ENCODE data around the gene CDC42EP5. TPM values are rescaled to one million over a fixed set of nuclear protein-coding genes. Genes with fewer than 3 reads are reported as not detected.
"Not testable (repeated sequence)": the region's sequence is repeated elsewhere in the genome, so short reads cannot be mapped to it uniquely, and the experiment has no call there.

Gene CDC42EP5
- total and polyA plus RNA-seq, 2 donors = 5.2 to 11.0 TPM

- 38% methylated on average over 2 of the region's 2 CpGs for WGBS
- H3K36me3 ChIP-seq (ENCODE audit: control insufficient read depth in 2 of 2, insufficient read depth in 2 of 2, low read length in 1 of 2) = no peaks in the 10 kb centered on the region
- no peak overlapping the region for H3K27ac ChIP-seq (ENCODE audit: low read depth in 1 of 2, low read length in 1 of 2)
- no peaks in the 10 kb centered on the region for H3K9me3 ChIP-seq (ENCODE audit: control insufficient read depth in 2 of 2, insufficient read depth in 1 of 2, low read length in 1 of 2)
- DNase-seq (ENCODE audit: low read depth in 6 of 9, low spot score in 9 of 9) = no peak
- no peaks in the 10 kb centered on the region for H3K4me1 ChIP-seq (ENCODE audit: control insufficient read depth in 2 of 2, insufficient read depth in 2 of 2, low read length in 2 of 2)
- H3K27me3 ChIP-seq (ENCODE audit: control insufficient read depth in 2 of 2, insufficient read depth in 1 of 2, low read length in 1 of 2) = peaks cover 0 to 8% of the 10 kb centered on the region in 2 donors
- H3K4me3 ChIP-seq (ENCODE audit: low read length in 2 of 2) = no peak overlapping the region
Observed at GRCh38 chr19:54480051-54480450, 7.0 kb upstream of the CDC42EP5 start.

- no peaks in the 10 kb centered on the region for H3K36me3 ChIP-seq (ENCODE audit: control insufficient read depth in 2 of 2, insufficient read depth in 2 of 2, low read length in 1 of 2)
- 29% methylated on average over 10 of the region's 10 CpGs for WGBS
- no peak overlapping the region for H3K4me3 ChIP-seq (ENCODE audit: low read length in 2 of 2)
- peak in 3 of 9 donors; percentile 47 to 69 (median 53) for DNase-seq (ENCODE audit: low read depth in 6 of 9, low spot score in 9 of 9)
- no peaks in the 10 kb centered on the region for H3K9me3 ChIP-seq (ENCODE audit: control insufficient read depth in 2 of 2, insufficient read depth in 1 of 2, low read length in 1 of 2)
- no peaks in the 10 kb centered on the region for H3K4me1 ChIP-seq (ENCODE audit: control insufficient read depth in 2 of 2, insufficient read depth in 2 of 2, low read length in 2 of 2)
- no peak overlapping the region for H3K27ac ChIP-seq (ENCODE audit: low read depth in 1 of 2, low read length in 1 of 2)
- H3K27me3 ChIP-seq (ENCODE audit: control insufficient read depth in 2 of 2, insufficient read depth in 1 of 2, low read length in 1 of 2) = peaks cover 0 to 13% of the 10 kb centered on the region in 2 donors
Observed at GRCh38 chr19:54478677-54479266, 5.7 kb upstream of the CDC42EP5 start.

GRCh38 chr19:54477650-54478049 lies 4.6 kb upstream of the CDC42EP5 start:
- peaks cover 0 to 24% of the 10 kb centered on the region in 2 donors for H3K27me3 ChIP-seq (ENCODE audit: control insufficient read depth in 2 of 2, insufficient read depth in 1 of 2, low read length in 1 of 2)
- H3K9me3 ChIP-seq (ENCODE audit: control insufficient read depth in 2 of 2, insufficient read depth in 1 of 2, low read length in 1 of 2) = peaks cover 0 to 4% of the 10 kb centered on the region in 2 donors
- no peak overlapping the region for H3K4me3 ChIP-seq (ENCODE audit: low read length in 2 of 2)
- WGBS = 75% methylated on average over 3 of the region's 3 CpGs
- no peak for DNase-seq (ENCODE audit: low read depth in 6 of 9, low spot score in 9 of 9)
- no peaks in the 10 kb centered on the region for H3K36me3 ChIP-seq (ENCODE audit: control insufficient read depth in 2 of 2, insufficient read depth in 2 of 2, low read length in 1 of 2)
- H3K4me1 ChIP-seq (ENCODE audit: control insufficient read depth in 2 of 2, insufficient read depth in 2 of 2, low read length in 2 of 2) = no peaks in the 10 kb centered on the region
- H3K27ac ChIP-seq (ENCODE audit: low read depth in 1 of 2, low read length in 1 of 2) = no peak overlapping the region

- WGBS = 93% methylated on average over 11 of the region's 11 CpGs
- no peaks in the 10 kb centered on the region for H3K36me3 ChIP-seq (ENCODE audit: control insufficient read depth in 2 of 2, insufficient read depth in 2 of 2, low read length in 1 of 2)
- H3K4me1 ChIP-seq (ENCODE audit: control insufficient read depth in 2 of 2, insufficient read depth in 2 of 2, low read length in 2 of 2) = no peaks in the 10 kb centered on the region
- peaks cover 8 to 36% of the 10 kb centered on the region in 2 donors for H3K27me3 ChIP-seq (ENCODE audit: control insufficient read depth in 2 of 2, insufficient read depth in 1 of 2, low read length in 1 of 2)
- no peak for DNase-seq (ENCODE audit: low read depth in 6 of 9, low spot score in 9 of 9)
- peaks cover 0 to 4% of the 10 kb centered on the region in 2 donors for H3K9me3 ChIP-seq (ENCODE audit: control insufficient read depth in 2 of 2, insufficient read depth in 1 of 2, low read length in 1 of 2)
- no peak overlapping the region for H3K27ac ChIP-seq (ENCODE audit: low read depth in 1 of 2, low read length in 1 of 2)
- H3K4me3 ChIP-seq (ENCODE audit: low read length in 2 of 2) = no peak overlapping the region
Observed at GRCh38 chr19:54475706-54476105, 2.6 kb upstream of the CDC42EP5 start.

GRCh38 chr19:54473892-54474372 lies 836 bp upstream of the CDC42EP5 start:
- no peaks in the 10 kb centered on the region for H3K36me3 ChIP-seq (ENCODE audit: control insufficient read depth in 2 of 2, insufficient read depth in 2 of 2, low read length in 1 of 2)
- 84% methylated on average over 6 of the region's 6 CpGs for WGBS
- no peak overlapping the region for H3K27ac ChIP-seq (ENCODE audit: low read depth in 1 of 2, low read length in 1 of 2)
- no peaks in the 10 kb centered on the region for H3K4me1 ChIP-seq (ENCODE audit: control insufficient read depth in 2 of 2, insufficient read depth in 2 of 2, low read length in 2 of 2)
- no peak for DNase-seq (ENCODE audit: low read depth in 6 of 9, low spot score in 9 of 9)
- peaks cover 14 to 54% of the 10 kb centered on the region in 2 donors for H3K27me3 ChIP-seq (ENCODE audit: control insufficient read depth in 2 of 2, insufficient read depth in 1 of 2, low read length in 1 of 2)
- H3K9me3 ChIP-seq (ENCODE audit: control insufficient read depth in 2 of 2, insufficient read depth in 1 of 2, low read length in 1 of 2) = peaks cover 0 to 4% of the 10 kb centered on the region in 2 donors
- H3K4me3 ChIP-seq (ENCODE audit: low read length in 2 of 2) = no peak overlapping the region

GRCh38 chr19:54470991-54471782 lies 1.9 kb downstream of the CDC42EP5 start:
- Histone ChIP-seq H3K4me1 (ENCODE audit: control insufficient read depth in 2 of 2, insufficient read depth in 2 of 2, low read length in 2 of 2) (no peaks in the 10 kb centered on the region), H3K27me3 (ENCODE audit: control insufficient read depth in 2 of 2, insufficient read depth in 1 of 2, low read length in 1 of 2) (peaks cover 18 to 71% of the 10 kb centered on the region in 2 donors)
- DNase-seq (ENCODE audit: low read depth in 6 of 9, low spot score in 9 of 9) = no peak

GRCh38 chr19:54470276-54470887 lies 2.7 kb downstream of the CDC42EP5 start:
- Histone ChIP-seq H3K27me3 (ENCODE audit: control insufficient read depth in 2 of 2, insufficient read depth in 1 of 2, low read length in 1 of 2) (peaks cover 20 to 77% of the 10 kb centered on the region in 2 donors), H3K9me3 (ENCODE audit: control insufficient read depth in 2 of 2, insufficient read depth in 1 of 2, low read length in 1 of 2) (peaks cover 1 to 7% of the 10 kb centered on the region in 2 donors), H3K4me1 (ENCODE audit: control insufficient read depth in 2 of 2, insufficient read depth in 2 of 2, low read length in 2 of 2) (no peaks in the 10 kb centered on the region), H3K36me3 (ENCODE audit: control insufficient read depth in 2 of 2, insufficient read depth in 2 of 2, low read length in 1 of 2) (no peaks in the 10 kb centered on the region), H3K27ac (ENCODE audit: low read depth in 1 of 2, low read length in 1 of 2) (no peak overlapping the region), H3K4me3 (ENCODE audit: low read length in 2 of 2) (no peak overlapping the region)
- DNase-seq (ENCODE audit: low read depth in 6 of 9, low spot score in 9 of 9) = no peak
- WGBS = 88% methylated on average over 10 of the region's 10 CpGs

More at GRCh38 chr19:54470991-54471782, 1.9 kb downstream of the CDC42EP5 start:
- WGBS = 2% methylated on average over 60 of the region's 60 CpGs
- Histone ChIP-seq H3K36me3 (ENCODE audit: control insufficient read depth in 2 of 2, insufficient read depth in 2 of 2, low read length in 1 of 2) (no peaks in the 10 kb centered on the region), H3K27ac (ENCODE audit: low read depth in 1 of 2, low read length in 1 of 2) (peak overlapping the region in 1 of 2 donors; percentile 26), H3K4me3 (ENCODE audit: low read length in 2 of 2) (peak overlapping the region; percentile 5 to 26), H3K9me3 (ENCODE audit: control insufficient read depth in 2 of 2, insufficient read depth in 1 of 2, low read length in 1 of 2) (peaks cover 0 to 4% of the 10 kb centered on the region in 2 donors)

GRCh38 chr19:54469496-54469934 lies 3.6 kb downstream of the CDC42EP5 start:
- Histone ChIP-seq H3K27ac (ENCODE audit: low read depth in 1 of 2, low read length in 1 of 2) (no peak overlapping the region), H3K27me3 (ENCODE audit: control insufficient read depth in 2 of 2, insufficient read depth in 1 of 2, low read length in 1 of 2) (peaks cover 29 to 83% of the 10 kb centered on the region in 2 donors)
- no peak for DNase-seq (ENCODE audit: low read depth in 6 of 9, low spot score in 9 of 9)

GRCh38 chr19:54466110-54466480 lies 7.0 kb downstream of the CDC42EP5 start:
- H3K27me3 ChIP-seq (ENCODE audit: control insufficient read depth in 2 of 2, insufficient read depth in 1 of 2, low read length in 1 of 2) = peaks cover 24 to 74% of the 10 kb centered on the region in 2 donors
- H3K27ac ChIP-seq (ENCODE audit: low read depth in 1 of 2, low read length in 1 of 2); DNase-seq (ENCODE audit: low read depth in 6 of 9, low spot score in 9 of 9); H3K4me3 ChIP-seq (ENCODE audit: low read length in 2 of 2): not testable (repeated sequence)
- H3K9me3 ChIP-seq (ENCODE audit: control insufficient read depth in 2 of 2, insufficient read depth in 1 of 2, low read length in 1 of 2) = peaks cover 2 to 13% of the 10 kb centered on the region in 2 donors
- WGBS = 98% methylated on average over 14 of the region's 14 CpGs
- peaks cover 0 to 23% of the 10 kb centered on the region in 2 donors for H3K4me1 ChIP-seq (ENCODE audit: control insufficient read depth in 2 of 2, insufficient read depth in 2 of 2, low read length in 2 of 2)
- peaks cover 11 to 13% of the 10 kb centered on the region in 2 donors for H3K36me3 ChIP-seq (ENCODE audit: control insufficient read depth in 2 of 2, insufficient read depth in 2 of 2, low read length in 1 of 2)

More at GRCh38 chr19:54469496-54469934, 3.6 kb downstream of the CDC42EP5 start:
- Histone ChIP-seq H3K36me3 (ENCODE audit: control insufficient read depth in 2 of 2, insufficient read depth in 2 of 2, low read length in 1 of 2) (no peaks in the 10 kb centered on the region), H3K9me3 (ENCODE audit: control insufficient read depth in 2 of 2, insufficient read depth in 1 of 2, low read length in 1 of 2) (peaks cover 2 to 12% of the 10 kb centered on the region in 2 donors), H3K4me3 (ENCODE audit: low read length in 2 of 2) (no peak overlapping the region), H3K4me1 (ENCODE audit: control insufficient read depth in 2 of 2, insufficient read depth in 2 of 2, low read length in 2 of 2) (peaks cover 0 to 4% of the 10 kb centered on the region in 2 donors)
- WGBS = 83% methylated on average over 8 of the region's 8 CpGs
